HEK293 (cell line): ENCODE data around the gene C4BPB.

ENCODE experiments used
- GFI1B ChIP-seq: fragments of 450-650 bp; formaldehyde crosslinking; IDR thresholded peaks from 2 replicates; pipeline ENCODE4 v1.5.1; 2016; ENCODE audit warnings: missing biosample characterization, missing genetic modification characterization
- GLIS2 ChIP-seq: fragments of 450-650 bp; formaldehyde crosslinking; IDR thresholded peaks from 2 replicates; pipeline ENCODE4 v1.5.1; 2016; ENCODE audit warnings: missing biosample characterization, missing genetic modification characterization
- PATZ1 ChIP-seq: fragments of 450-650 bp; formaldehyde crosslinking; IDR thresholded peaks from 2 replicates; pipeline ENCODE4 v1.5.1; 2016; ENCODE audit warnings: missing biosample characterization, missing genetic modification characterization
- PRDM10 ChIP-seq: fragments of 450-650 bp; formaldehyde crosslinking; IDR thresholded peaks from 2 replicates; pipeline ENCODE4 v1.5.1; 2016; ENCODE audit warnings: missing biosample characterization, missing genetic modification characterization
- TRIM28 ChIP-seq: IDR thresholded peaks from 2 replicates; pipeline ENCODE4 v1.6.1; 2011; ENCODE audit warnings: low read length, control low read depth, borderline replicate concordance
- ZBTB1 ChIP-seq: fragments of 450-650 bp; formaldehyde crosslinking; IDR thresholded peaks from 2 replicates; pipeline ENCODE4 v1.5.1; 2016; ENCODE audit warnings: missing biosample characterization, missing genetic modification characterization
- ZBTB11 ChIP-seq: fragments of 450-650 bp; formaldehyde crosslinking; conservative IDR thresholded peaks from 2 replicates; pipeline ENCODE4 v1.5.1; 2016; ENCODE audit warnings: low read depth, missing biosample characterization, missing genetic modification characterization
- ZNF169 ChIP-seq: fragments of 450-650 bp; formaldehyde crosslinking; IDR thresholded peaks from 2 replicates; pipeline ENCODE4 v1.5.1; 2016; ENCODE audit warnings: missing biosample characterization, missing genetic modification characterization
- ZNF19 ChIP-seq: fragments of 450-650 bp; formaldehyde crosslinking; IDR thresholded peaks from 2 replicates; pipeline ENCODE4; 2016; ENCODE audit warnings: missing biosample characterization, missing genetic modification characterization, low read depth
- ZNF280D ChIP-seq: fragments of 450-650 bp; formaldehyde crosslinking; IDR thresholded peaks from 2 replicates; pipeline ENCODE4 v1.5.1; 2016; ENCODE audit warnings: missing biosample characterization, missing genetic modification characterization
- ZNF473 ChIP-seq: fragments of 450-650 bp; formaldehyde crosslinking; IDR thresholded peaks from 2 replicates; pipeline ENCODE4 v1.5.1; 2017; ENCODE audit warnings: missing biosample characterization, missing genetic modification characterization
- ZNF544 ChIP-seq: fragments of 450-650 bp; formaldehyde crosslinking; IDR thresholded peaks from 2 replicates; pipeline ENCODE4 v1.5.0; 2017; ENCODE audit warnings: missing biosample characterization, missing genetic modification characterization
- ZNF585B ChIP-seq: fragments of 450-650 bp; formaldehyde crosslinking; IDR thresholded peaks from 2 replicates; pipeline ENCODE4 v1.5.1; 2016; ENCODE audit warnings: missing biosample characterization, missing genetic modification characterization
- ZNF639 ChIP-seq: fragments of 450-650 bp; formaldehyde crosslinking; IDR thresholded peaks from 2 replicates; pipeline ENCODE4 v1.5.1; 2016; ENCODE audit warnings: missing biosample characterization, missing genetic modification characterization
- ZNF677 ChIP-seq: fragments of 450-650 bp; IDR thresholded peaks from 2 replicates; pipeline ENCODE4 v1.5.0; 2018; ENCODE audit warnings: missing biosample characterization, mild to moderate bottlenecking, missing genetic modification characterization, moderate library complexity
- ZNF843 ChIP-seq: fragments of 450-650 bp; formaldehyde crosslinking; IDR thresholded peaks from 2 replicates; pipeline ENCODE4 v1.5.1; 2016; ENCODE audit warnings: missing biosample characterization, missing genetic modification characterization
- TF ChIP-seq, protein P1 (sequence below): fragments of 450-650 bp; formaldehyde crosslinking; optimal IDR thresholded peaks from 2 replicates; pipeline ENCODE3; 2016; ENCODE audit warnings: missing biosample characterization, mild to moderate bottlenecking, missing genetic modification characterization
- TF ChIP-seq, protein P2 (sequence below): fragments of 450-650 bp; IDR thresholded peaks from 2 replicates; pipeline ENCODE4 v1.5.1; 2018; ENCODE audit warnings: missing biosample characterization, mild to moderate bottlenecking, missing genetic modification characterization
- TF ChIP-seq, protein P3 (sequence below): fragments of 450-650 bp; formaldehyde crosslinking; IDR thresholded peaks from 2 replicates; pipeline ENCODE4 v1.5.1; 2016; ENCODE audit warnings: missing biosample characterization, missing genetic modification characterization, low read depth

Gene C4BPB

DNA sequence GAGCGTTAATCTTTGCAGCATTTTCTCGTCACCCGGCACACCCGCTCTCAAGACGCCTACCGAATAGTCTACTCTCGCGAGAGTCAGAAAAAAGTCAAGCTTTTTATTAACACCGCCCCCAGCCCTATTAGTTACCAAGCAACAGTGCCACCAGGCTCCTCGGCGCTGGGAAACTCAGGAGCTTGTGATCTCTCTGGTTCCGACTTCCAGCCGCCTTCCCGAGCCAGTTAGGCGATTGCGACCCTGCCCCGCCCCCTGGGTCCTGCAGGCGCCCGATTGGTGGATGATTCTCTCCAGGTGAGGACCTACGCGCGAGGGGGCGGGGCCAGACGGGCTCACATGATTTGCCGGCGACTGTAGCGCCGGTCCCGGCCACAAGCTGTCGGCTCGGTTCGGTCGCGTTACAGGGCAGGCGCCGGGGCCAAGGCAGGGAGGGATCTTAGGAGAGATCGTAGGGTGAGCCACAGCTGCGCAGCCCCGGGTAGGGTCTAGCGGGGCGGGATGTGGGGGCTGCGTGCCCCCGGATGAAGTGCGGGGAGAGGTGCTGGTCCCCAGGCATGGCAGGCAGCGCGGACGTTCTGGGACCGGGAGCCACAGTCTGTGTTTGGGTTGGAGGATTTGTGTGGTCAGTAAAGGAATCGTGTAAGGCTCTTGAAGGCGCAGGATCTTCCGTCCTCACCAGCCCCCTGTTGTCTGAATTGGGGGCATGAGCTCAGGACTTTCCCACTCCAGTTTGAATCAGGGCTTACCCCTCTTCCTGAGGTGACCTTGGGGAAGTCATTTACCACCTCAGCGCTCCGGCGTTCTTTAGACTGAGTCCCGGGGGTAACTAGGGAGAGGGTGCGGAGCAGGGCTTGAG lies 35.5 kb upstream of the C4BPB start, which contains the start of gene PFKFB2 (continued):
- TF ChIP-seq ZBTB1 (tag by site-specific recombination) = no peak
- TF ChIP-seq PATZ1 (tag by site-specific recombination) = peak; percentile 67; the same call in 1 of the 2 replicates
- TF ChIP-seq TRIM28 = peak; percentile 22; the same call in 1 of the 2 replicates
- no peak for TF ChIP-seq ZNF280D (tag by site-specific recombination)
- no peak for TF ChIP-seq ZNF169 (tag by site-specific recombination)
- TF ChIP-seq ZNF585B (tag by site-specific recombination) = no peak
- TF ChIP-seq ZNF843 = 0 out of 2 replicates have a peak, but pooled peaks have one; percentile 20
- TF ChIP-seq ZNF544 (tag by site-specific recombination) = no peak
- no peak for TF ChIP-seq ZNF639 (tag by site-specific recombination)
- TF ChIP-seq, protein P1, sequence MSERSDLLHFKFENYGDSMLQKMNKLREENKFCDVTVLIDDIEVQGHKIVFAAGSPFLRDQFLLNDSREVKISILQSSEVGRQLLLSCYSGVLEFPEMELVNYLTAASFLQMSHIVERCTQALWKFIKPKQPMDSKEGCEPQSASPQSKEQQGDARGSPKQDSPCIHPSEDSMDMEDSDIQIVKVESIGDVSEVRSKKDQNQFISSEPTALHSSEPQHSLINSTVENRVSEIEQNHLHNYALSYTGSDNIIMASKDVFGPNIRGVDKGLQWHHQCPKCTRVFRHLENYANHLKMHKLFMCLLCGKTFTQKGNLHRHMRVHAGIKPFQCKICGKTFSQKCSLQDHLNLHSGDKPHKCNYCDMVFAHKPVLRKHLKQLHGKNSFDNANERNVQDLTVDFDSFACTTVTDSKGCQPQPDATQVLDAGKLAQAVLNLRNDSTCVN = peak; percentile 57
- TF ChIP-seq, protein P2, sequence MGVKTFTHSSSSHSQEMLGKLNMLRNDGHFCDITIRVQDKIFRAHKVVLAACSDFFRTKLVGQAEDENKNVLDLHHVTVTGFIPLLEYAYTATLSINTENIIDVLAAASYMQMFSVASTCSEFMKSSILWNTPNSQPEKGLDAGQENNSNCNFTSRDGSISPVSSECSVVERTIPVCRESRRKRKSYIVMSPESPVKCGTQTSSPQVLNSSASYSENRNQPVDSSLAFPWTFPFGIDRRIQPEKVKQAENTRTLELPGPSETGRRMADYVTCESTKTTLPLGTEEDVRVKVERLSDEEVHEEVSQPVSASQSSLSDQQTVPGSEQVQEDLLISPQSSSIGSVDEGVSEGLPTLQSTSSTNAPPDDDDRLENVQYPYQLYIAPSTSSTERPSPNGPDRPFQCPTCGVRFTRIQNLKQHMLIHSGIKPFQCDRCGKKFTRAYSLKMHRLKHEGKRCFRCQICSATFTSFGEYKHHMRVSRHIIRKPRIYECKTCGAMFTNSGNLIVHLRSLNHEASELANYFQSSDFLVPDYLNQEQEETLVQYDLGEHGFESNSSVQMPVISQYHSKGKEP (tag by site-specific recombination) = no peak
- TF ChIP-seq, protein P3, sequence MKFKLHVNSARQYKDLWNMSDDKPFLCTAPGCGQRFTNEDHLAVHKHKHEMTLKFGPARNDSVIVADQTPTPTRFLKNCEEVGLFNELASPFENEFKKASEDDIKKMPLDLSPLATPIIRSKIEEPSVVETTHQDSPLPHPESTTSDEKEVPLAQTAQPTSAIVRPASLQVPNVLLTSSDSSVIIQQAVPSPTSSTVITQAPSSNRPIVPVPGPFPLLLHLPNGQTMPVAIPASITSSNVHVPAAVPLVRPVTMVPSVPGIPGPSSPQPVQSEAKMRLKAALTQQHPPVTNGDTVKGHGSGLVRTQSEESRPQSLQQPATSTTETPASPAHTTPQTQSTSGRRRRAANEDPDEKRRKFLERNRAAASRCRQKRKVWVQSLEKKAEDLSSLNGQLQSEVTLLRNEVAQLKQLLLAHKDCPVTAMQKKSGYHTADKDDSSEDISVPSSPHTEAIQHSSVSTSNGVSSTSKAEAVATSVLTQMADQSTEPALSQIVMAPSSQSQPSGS (tag by site-specific recombination) = no peak
- TF ChIP-seq GLIS2 = peak; percentile 84
- no peak for TF ChIP-seq ZNF677 (tag by site-specific recombination)
- peak; percentile 85; the same call in 1 of the 2 replicates for TF ChIP-seq PRDM10 (tag by site-specific recombination)
- TF ChIP-seq ZNF19 (tag by site-specific recombination) = no peak
- no peak for TF ChIP-seq ZNF473 (tag by site-specific recombination)
- peak; percentile 89 for TF ChIP-seq ZBTB11 (tag by site-specific recombination)
- no peak for TF ChIP-seq GFI1B (tag by site-specific recombination)
